Dedifferentiated amniotic fluid mesenchymal stem cell (primary cell): ENCODE data around the gene RAB40C.

Experiments used
- DNase-seq: peaks from one replicate; pipeline ENCODE4 v3.0.0-alpha.2; 2016; ENCODE audit errors: extremely low spot score

The RAB40C gene

DNA sequence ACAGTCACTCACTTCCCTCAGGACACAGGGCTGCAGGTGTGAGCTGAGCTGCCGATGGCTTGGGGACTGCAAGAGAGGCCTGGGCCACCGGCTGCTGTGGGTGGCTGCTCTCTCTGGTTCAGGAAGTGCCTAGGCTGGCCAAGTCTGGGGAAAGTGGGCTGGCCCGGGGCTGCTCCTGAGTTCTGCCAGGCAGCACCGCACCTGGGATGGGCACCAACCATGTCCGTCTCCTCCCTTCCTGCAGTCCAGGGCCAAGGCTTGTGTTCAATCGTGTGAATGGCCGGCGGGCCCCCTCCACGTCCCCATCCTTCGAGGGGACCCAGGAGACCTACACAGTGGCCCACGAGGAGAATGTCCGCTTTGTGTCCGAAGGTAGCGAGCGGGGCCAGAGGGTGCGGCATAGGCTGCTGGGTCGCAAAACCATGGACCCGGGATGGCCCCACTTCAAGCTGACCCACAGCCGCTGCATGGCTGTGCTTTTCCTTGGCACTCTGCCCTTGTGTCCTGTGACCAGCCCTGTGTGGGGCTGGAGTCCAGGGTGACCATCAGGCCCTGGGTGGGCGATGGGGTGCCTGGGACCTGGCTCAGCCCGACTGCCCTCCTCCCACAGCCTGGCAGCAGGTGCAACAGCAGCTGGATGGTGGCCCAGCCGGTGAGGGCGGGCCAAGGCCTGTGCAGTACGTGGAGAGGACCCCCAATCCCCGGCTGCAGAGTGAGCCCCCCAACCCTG, 57.5 kb downstream of the RAB40C start:
- DNase-seq = no peak

DNA sequence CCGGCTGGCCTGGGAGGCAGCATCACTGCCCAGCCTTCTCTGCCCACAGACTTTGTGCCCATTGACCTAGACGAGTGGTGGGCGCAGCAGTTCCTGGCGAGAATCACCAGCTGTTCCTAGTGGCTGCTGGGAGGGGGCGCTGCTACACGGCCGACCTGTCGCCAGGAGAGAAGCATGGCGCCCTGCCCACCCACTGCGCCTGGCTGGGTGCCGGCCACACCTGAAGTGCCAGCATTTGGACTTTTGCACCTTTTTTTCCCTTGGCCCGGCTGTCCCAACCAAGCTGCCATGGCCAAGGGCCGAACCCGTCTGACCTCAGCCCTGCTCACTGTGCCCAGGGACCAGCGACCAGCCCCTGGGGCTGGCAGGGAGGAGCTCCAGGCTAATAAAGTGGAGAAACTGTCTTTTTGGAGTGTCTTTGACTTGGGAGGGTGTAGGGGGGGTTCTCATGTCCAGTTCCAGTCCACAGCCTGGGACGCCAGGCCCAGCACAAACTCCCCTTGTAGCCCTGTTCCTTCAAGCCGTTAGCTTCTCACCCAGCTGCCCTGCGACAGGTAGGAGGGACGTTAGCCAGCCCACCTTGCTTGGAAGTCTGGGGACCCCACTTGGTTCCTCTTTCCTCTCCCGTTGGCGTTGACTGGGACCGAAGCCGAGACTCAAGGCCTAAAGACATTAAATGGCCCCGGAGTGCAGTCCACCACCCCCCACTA, 58.4 kb downstream of the RAB40C start:
- DNase-seq = no peak

DNA sequence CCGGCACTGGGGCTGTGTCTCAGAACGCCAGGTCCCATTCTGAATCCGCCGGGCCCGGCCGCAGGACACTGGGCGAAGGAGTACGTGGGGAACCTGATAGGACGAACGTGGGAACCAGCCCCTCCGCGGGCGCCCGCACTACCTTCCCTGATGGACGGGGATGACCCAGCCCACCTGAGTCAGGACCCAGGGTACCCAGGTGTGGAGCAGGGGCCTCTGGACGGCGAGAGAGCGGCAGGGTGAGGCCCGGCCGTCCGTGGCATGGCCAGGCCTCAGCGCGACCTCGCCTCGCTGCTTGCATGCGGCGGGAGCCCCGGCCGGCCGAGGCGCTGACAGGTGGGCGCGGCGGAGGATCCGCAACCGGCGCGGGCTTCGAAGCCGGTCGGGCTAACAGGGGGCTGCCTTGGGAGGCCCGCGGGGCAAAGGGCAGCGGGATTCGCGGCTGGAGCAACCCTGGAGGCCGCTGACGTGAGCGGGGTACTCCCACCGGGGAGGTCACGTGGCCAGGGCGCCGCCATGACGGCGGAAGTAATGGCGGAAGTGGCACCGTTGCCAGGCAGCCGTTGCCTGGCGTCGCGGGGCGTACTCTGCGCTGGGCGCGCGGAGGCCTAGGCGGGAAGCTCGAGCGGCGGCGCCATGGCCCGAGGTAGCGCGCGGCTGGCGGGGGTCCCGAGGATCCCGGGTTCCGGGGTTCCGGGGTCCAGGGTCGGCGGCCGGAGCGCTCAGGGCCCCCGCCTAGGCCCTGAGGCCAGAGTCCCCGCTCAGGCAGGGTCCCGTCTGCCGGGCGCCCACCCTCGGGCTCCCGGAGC, 59.1 kb downstream of the RAB40C start, which contains the start of gene WDR90:
Gene WDR90, plus strand, starts transcription at position 585 of the 809 bp plus-strand sequence. Its CDS starts 52 bp downstream, at position 637.
- DNase-seq = peak; percentile 75

DNA sequence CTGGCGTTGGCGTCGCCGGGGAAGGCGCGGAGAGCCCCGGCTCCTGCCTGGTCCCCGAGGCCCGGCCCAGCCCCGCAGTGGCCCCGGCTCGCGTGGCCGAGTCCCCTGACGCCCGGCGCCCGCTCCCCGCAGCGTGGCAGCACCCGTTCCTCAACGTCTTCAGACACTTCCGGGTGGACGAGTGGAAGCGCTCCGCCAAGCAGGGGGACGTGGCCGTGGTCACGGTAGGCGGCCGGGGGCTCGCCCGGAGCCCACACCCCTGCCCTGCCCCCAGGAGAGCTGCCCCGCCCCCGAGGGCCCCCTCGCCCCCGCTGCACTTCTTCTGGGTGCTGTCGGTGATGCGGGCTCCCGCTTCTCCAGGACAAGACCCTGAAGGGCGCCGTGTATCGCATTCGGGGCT, 59.8 kb downstream of the RAB40C start:
- no peak for DNase-seq

DNA sequence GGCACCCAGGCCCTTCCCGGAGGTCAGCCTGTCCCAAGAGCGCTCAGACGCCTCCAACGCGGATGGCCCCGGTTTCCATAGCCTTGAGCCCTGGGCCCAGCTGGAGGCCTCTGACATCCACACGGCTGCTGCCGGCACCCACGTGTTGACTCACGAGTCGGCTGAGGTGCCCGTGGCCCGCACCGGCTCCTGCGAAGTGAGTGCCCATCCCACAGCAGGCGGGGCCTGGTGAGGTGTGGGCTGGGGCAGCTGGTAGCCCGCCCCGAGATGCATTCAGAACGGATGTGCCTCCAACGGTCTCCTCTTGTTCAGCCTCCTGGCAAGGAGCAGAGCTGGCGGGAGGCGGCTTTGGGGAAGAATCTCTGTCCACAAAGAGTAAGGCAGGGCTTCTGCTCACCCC, 62.0 kb downstream of the RAB40C start:
- no peak for DNase-seq

DNA sequence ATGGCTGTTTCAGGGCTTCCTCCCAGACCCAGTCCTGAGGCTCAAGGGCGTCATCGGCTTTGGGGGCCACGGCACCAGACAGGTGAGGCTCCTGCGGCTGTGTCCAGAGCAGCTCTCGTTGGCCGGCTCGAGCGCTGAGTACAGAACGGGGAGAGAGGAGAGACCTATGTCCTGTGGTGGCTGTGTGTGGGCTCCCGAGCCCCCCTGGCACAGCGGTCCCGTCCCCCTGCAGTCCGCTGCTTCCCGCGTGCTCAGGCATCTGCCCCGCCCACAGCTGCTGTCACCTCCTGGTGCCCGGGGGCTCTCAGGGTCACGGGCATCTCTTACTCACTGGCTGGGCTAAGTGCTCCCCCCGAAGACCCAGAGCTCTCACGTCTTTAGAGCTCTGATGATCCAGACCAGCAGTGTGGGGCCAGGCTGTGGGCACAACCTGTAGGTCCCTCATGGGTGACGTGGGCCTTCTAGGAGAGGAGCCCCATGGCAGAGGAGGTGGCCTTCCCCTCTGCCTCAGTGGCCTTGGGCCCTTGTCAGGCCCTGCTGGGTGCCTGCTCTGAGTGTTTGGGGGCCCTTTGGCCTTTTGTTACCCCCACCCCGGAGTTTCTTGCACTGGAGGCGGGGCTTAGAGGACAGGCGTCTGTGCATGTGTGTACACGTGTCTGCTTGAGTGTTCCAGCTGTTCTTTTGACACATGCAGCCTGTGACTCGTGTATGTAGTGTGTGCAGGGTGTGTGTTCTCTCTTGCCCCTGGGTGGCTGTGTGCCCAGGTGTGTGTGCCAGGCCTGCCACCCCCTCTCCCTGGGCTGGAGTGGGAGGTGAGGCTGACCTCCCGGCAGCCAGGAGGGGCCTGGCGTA, 62.8 kb downstream of the RAB40C start:
- DNase-seq = no peak

DNA sequence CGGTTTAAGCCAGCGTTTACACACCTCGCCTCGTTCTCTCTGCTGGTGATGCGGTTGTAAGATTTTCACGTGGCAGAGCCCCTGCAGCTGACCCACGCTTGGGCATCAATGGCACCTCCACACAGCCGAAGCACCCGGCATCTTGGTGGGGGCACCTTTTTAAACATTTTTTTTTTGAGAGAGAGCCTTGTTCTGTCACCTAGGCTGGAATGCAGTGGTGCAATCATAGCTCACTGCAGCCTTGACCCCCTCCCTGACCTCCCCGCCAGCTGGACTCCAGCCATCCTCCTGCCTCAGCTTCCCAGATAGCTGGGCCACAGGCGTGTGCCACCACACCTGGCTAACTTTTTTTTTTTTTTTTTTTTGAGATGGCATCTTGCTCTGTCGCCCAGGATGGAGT, 64.2 kb downstream of the RAB40C start:
- DNase-seq = no peak

DNA sequence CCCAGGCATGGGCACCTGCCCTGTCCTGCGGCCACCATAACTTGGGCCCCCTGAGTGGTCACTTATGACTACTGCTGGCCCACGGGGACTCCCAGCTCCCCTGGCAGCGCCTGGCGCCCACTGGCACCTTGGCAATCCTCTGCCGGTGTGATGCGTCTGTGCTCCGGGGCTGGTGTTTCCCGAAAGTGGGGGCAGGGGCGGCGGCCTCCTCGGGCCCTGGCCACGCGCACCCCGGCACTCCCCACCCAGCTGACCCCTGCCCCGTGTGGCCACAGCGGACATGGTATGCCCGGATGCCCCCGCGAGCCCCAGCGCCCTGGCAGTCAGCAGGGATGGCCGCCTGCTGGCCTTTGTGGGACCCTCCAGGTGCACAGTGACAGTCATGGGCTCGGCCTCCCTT, 67.6 kb downstream of the RAB40C start:
- no peak for DNase-seq

DNA sequence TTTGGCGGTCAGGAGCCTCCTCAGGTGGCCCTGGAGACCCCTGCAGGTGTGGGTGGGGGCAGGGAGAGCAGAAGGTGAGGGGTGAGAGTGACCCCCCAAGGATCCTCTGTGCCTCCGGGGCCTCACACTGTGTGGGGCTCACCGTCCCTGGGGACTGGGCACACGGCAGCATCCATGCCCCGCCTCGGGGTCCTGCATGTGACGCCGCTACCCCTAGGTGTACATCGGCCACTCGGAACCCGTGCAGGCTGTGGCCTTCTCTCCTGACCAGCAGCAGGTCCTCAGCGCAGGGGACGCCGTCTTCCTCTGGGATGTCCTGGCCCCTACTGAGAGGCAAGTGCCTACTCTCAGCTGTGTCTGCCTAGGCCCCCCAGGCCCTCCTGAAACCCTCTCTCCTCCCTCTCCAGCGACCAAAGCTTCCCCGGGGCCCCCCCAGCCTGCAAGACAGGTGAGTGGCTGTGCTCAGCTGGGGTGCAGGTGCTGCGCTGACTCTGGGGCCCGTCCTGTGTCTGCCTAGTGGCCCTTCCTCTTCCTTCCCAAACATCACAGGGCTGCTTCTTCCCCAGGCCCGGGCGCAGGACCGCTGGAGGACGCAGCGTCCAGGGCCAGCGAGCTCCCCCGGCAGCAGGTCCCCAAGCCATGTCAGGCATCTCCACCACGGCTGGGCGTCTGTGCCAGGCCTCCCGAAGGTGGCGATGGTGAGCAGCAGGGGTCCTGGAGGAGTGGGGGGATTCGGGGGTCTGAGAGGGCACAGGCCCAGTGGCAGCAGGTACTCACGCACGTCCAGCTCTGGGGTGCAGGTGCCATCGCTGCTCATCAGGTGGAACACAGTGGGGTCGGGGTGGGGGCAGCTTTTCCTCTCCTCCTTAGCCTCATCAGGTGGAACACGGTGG, 69.1 kb downstream of the RAB40C start:
- DNase-seq = no peak

DNA sequence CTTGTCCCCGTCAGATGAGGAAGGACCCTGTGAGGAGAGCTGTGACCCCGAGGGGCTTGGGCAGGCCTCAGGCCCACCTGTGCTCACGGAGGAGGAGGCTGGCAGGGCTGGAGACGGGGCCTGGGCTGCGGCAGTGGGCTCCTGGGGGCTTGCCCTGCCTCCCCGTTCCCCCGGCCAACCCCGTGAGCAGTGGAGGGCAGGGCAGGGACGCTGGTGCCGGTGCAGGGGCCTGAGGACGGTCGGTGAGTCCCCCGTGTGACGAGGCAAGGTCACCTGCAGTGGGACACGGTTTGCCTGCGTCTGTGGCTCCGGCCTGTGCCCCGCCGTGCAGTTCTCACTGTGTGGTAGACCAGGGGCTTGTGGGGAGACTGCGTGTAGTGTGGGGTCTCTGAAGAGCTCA, 69.8 kb downstream of the RAB40C start:
- no peak for DNase-seq

DNA sequence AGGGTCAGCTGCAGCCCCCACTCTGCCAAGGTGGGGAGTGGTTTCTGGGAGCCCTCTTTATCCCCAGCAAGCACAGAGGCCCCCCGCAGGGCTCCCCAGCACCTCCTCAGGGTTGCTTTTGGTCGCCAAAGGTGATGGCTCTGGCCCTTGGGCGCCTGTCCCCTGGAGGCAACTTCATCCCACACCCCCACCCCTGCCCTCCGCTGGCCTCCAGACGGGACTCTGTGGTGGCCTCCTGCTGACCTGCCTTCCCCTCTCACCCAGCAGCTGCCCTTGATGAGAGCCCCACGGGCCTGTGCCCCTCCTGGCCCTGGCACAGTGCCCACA, 70.2 kb downstream of the RAB40C start:
- no peak for DNase-seq

DNA sequence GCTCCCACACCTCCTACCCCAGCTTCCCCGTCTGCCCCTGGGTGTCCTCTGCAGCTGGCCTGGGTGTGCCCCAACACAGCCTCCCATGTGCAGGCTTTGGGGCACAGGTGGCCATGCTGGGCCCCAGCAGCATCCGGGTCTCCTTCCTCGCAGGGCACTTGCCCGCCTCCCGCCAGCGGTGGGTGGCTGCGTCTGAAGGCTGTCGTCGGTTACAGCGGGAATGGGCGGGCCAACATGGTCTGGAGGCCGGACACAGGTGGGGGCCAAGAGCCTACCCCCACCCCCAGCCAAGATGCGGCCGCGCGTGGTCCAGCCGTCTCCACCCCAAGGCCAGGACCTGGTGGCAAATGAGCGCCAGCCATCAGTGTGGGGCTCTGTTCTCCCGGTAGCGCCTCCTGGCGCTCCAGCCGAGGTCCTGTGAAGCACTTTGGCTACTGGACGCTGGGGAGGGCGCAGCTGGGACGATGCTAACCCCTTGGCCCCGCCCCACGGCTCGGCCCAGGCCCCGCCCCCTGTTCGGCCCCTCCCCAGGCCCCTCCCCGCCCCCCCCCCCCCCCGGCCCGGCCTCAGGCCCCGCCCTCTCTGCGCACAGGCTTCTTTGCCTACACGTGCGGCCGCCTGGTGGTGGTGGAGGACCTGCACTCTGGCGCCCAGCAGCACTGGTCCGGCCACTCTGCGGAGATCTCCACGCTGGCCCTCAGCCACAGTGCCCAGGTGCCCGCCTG, 70.8 kb downstream of the RAB40C start:
- peak; percentile 21 for DNase-seq

DNA sequence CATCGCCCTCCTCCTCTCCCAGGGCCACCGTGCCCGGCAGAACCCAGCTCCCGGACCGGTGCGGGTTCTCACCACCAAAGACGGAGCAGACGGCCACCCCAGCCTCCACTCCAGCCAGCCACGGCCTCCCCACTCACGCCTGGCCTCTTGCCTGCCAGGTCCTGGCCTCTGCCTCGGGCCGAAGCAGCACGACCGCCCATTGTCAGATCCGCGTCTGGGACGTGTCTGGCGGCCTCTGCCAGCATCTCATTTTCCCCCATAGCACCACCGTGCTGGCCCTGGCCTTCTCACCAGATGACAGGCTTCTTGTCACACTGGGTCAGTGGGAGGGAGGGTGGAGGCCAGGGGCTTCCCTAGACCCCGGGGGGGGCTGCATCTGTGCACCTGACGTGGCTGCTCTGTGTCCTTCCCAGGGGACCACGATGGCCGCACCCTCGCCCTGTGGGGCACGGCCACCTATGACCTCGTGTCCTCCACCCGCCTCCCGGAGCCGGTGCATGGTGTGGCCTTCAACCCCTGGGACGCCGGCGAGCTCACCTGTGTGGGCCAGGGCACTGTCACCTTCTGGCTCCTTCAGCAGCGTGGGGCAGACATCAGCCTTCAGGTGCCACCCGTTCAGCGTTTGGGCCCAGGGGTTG, 71.4 kb downstream of the RAB40C start:
- DNase-seq = no peak

DNA sequence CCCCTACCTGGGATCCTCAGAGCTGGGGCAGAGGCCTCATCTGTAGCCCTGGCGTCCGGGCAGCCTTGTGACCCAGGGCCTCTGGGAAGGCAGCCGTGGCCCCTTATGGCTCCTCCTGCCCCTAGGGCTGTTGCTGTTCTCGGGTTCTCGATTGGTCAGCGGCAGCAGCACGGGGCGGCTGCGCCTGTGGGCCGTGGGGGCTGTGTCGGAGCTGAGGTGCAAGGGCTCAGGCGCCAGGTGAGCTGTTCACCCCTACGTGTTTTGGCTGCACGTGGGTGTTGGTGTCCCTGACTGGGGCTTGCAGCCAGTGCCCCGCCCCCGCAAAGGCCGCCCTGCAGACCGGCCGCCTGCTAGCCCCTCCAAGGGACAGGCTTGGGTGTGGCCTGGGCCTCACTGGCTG, 72.2 kb downstream of the RAB40C start:
- no peak for DNase-seq

DNA sequence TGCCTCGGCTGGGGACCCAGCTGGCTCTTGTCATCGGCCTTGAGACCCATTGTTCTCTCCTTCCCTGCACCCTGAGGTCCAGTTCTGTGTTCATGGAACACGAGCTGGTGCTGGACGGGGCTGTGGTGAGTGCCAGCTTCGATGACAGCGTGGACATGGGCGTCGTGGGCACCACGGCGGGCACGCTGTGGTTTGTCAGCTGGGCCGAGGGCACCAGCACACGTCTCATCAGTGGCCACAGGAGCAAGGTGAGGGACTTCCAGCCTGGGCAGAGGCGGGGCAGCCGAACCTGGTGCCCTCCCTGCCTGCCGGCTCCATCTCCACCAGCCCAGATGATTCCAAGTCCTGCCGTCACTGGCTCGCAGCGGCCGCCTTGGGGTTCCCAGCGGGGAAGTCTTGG, 72.7 kb downstream of the RAB40C start:
- no peak for DNase-seq

DNA sequence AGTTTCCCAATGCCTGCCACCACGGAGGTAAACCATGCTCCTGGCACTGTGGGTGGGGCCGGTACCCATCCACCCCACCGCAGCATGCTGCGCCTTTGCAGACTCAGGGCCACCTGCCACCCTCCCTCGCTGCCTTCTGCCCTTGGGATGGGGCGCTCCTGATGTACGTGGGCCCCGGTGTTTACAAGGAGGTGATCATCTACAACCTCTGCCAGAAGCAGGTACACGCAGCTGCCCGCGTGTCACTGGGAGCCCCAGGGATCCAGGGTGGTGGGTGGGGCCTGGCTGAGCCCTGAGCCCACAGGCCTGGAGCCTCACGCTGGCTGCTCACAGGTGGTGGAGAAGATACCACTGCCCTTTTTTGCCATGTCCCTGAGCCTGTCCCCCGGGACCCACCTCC, 76.7 kb downstream of the RAB40C start:
- no peak for DNase-seq

DNA sequence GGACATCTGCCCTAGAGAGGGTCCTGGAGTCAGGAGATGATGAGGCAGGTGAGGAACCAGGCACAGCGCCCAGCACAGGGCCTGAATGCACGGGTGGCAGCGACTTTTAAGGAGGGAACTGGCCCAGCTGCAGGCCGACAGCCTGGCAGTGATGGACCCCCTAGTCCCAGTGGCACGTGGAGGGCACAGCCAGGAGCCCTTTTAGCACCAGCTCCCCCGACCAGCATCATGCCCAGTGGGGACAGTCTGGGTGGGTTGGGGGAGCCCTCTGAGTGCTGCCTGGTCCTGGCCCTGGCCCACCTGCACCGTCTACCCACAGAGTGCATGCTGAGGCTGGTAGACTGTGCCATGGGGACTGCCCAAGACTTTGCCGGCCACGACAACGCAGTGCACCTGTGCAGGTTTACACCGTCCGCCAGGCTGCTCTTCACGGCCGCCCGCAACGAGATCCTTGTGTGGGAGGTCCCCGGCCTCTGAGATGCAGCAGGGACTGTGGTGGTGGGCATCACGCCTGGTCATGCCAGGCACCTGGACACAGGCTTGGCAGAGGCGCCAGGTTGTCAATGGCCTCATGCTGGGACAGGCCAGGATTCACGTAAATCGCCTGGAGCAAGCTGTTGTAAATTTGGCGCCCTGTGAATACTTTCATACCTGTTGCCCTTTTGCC, 77.4 kb downstream of the RAB40C start:
- no peak for DNase-seq

DNA sequence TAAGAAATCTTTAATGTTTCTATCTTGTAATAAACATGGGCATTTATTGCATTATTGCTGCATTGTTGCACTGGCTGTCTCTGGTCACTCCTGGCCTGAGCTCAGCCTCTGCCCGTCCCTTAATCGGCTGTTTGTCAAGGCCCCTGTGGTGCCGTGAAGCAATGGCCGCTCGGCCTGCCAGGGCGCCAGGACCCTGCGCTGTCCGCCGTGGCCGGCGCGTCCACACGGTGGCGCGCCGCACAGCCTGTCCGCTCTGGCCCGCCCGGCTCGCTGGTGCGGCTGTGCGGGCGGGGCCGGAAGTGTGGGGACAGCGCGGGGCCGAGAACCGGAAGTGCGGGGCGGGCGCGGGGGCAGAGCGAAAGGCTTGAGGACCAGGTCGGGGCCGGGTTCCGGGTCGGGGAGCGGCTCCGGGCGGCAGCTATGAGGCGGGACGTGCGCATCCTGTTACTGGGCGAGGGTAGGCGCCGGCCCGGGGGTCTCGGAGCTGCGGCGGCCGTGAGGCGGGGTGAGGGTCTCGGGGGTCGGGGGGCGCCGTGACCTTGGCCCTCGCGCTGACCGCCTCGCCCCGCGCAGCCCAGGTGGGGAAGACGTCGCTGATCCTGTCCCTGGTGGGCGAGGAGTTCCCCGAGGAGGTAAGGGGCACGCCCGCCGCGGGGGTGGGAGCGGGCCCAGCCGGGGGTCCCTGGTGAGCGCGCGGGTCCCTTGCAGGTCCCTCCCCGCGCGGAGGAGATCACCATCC, 78.1 kb downstream of the RAB40C start, which contains the start of gene RHOT2:
Gene RHOT2, plus strand, starts transcription at position 353 of the 739 bp plus-strand sequence. Its CDS starts 68 bp downstream, at position 421.
- DNase-seq = peak; percentile 89
